ENCODE data around the gene CXCL8. TPM values are rescaled to one million over a fixed set of nuclear protein-coding genes. Genes with fewer than 3 reads are reported as not detected.
"Not testable (repeated sequence)": the region's sequence is repeated elsewhere in the genome, so short reads cannot be mapped to it uniquely, and the experiment has no call there.

CXCL8 gene
- polyA plus RNA-seq = 0.78 TPM
- long read RNA-seq, donor 1 = 0 reads
- long read RNA-seq, donor 2 = 0 reads
- long read RNA-seq, donor 3 = 0 reads
- long read RNA-seq, donor 4 = 0 reads
- long read RNA-seq, donor 5, partial matches to known transcripts = 0 of 1 reads
- long read RNA-seq, donor 5, other reads (novel, unspliced or antisense) = 0 of 1 reads
- long read RNA-seq, donor 6 = 0 reads
- long read RNA-seq, donor 7 = 0 reads
- long read RNA-seq, donor 8 = 0 reads
- long read RNA-seq, donor 9 = 0 reads
- long read RNA-seq, donor 10 = 0 reads
- long read RNA-seq, donor 11 = 0 reads

GRCh38 chr4:73740353-73740778 is at the start of gene CXCL8:
TSS of gene CXCL8 (plus strand) at chr4:73740569. CDS start at chr4:73740659, 90 bp downstream.
- Histone ChIP-seq H3K36me3 (ENCODE audit: control insufficient read depth, insufficient read depth, low read length) (no peaks in the 10 kb centered on the region), H3K27me3 (ENCODE audit: control insufficient read depth, insufficient read depth, low read length) (no peaks in the 10 kb centered on the region), H3K27ac (ENCODE audit: low read length) (no peak within 1 kb of the TSS), H3K4me1 (ENCODE audit: control insufficient read depth, insufficient read depth, low read length) (no peaks in the 10 kb centered on the region), H3K9me3 (ENCODE audit: control insufficient read depth, low read depth, low read length) (no peaks in the 10 kb centered on the region), H3K4me3 (ENCODE audit: low read length) (no peak within 1 kb of the TSS)
- peak in 1 of 2 donors; percentile 19 for DNase-seq
- WGBS (ENCODE audit: insufficient coverage, low lambda C conversion rate) = 71% methylated on average over 3 of the region's 7 CpGs

DNA sequence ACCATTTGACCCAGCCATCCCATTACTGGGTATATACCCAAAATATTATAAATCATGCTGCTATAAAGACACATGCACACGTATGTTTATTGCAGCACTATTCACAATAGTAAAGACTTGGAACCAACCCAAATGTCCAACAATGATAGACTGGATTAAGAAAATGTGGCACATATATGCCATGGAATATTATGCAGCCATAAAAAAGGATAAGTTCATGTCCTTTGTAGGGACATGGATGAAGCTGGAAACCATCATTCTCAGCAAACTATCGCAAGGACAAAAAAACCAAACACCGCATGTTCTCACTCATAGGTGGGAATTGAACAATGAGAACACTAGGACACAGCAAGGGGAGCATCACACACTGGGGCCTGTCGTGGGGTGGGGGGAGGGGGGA is 49.2 kb upstream of the CXCL8 start:
- not testable (repeated sequence) for H3K4me3 ChIP-seq (ENCODE audit: low read length); H3K27ac ChIP-seq (ENCODE audit: low read length); H3K4me1 ChIP-seq (ENCODE audit: control insufficient read depth, insufficient read depth, low read length); H3K27me3 ChIP-seq (ENCODE audit: control insufficient read depth, insufficient read depth, low read length); H3K9me3 ChIP-seq (ENCODE audit: control insufficient read depth, low read depth, low read length); DNase-seq; H3K36me3 ChIP-seq (ENCODE audit: control insufficient read depth, insufficient read depth, low read length)
- no CpG with 5 or more reads among the region's 4 CpGs for WGBS (ENCODE audit: insufficient coverage, low lambda C conversion rate)

DNA sequence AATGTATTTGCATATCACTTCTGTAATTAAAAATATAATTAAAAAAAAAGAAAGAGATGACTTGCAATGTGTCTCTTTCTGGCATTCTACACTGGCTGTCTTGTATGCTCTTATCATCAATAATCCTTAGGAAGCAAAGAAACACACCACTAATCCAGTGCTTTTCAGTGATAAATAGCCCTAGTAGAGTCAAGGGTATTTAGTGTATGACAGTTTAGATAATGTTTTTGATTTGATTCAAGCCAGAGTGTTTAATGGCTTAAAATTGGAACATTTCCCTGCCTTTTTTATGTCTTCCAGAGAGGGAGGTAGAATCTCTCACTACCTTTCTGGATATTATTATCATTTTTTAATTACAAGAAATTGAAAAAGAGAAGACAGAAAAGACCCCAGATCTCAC is 48.6 kb upstream of the CXCL8 start:
- no peak overlapping the region for H3K4me3 ChIP-seq (ENCODE audit: low read length)
- no peaks in the 10 kb centered on the region for H3K36me3 ChIP-seq (ENCODE audit: control insufficient read depth, insufficient read depth, low read length)
- no peaks in the 10 kb centered on the region for H3K27me3 ChIP-seq (ENCODE audit: control insufficient read depth, insufficient read depth, low read length)
- no peaks in the 10 kb centered on the region for H3K9me3 ChIP-seq (ENCODE audit: control insufficient read depth, low read depth, low read length)
- H3K4me1 ChIP-seq (ENCODE audit: control insufficient read depth, insufficient read depth, low read length) = no peaks in the 10 kb centered on the region
- no peak overlapping the region for H3K27ac ChIP-seq (ENCODE audit: low read length)
- DNase-seq = no peak

- no peak for DNase-seq
- Histone ChIP-seq H3K27me3 (ENCODE audit: control insufficient read depth, insufficient read depth, low read length) (no peaks in the 10 kb centered on the region), H3K4me1 (ENCODE audit: control insufficient read depth, insufficient read depth, low read length) (no peaks in the 10 kb centered on the region), H3K9me3 (ENCODE audit: control insufficient read depth, low read depth, low read length) (no peaks in the 10 kb centered on the region), H3K36me3 (ENCODE audit: control insufficient read depth, insufficient read depth, low read length) (no peaks in the 10 kb centered on the region), H3K27ac (ENCODE audit: low read length) (no peak overlapping the region), H3K4me3 (ENCODE audit: low read length) (no peak overlapping the region)
- no CpG with 5 or more reads among the region's 1 CpG for WGBS (ENCODE audit: insufficient coverage, low lambda C conversion rate)
These were observed 48.1 kb upstream of the CXCL8 start for GRCh38 chr4:73692254-73692653.

GRCh38 chr4:73692701-73693100 is 47.7 kb upstream of the CXCL8 start:
- H3K9me3 ChIP-seq (ENCODE audit: control insufficient read depth, low read depth, low read length) = no peaks in the 10 kb centered on the region
- no peaks in the 10 kb centered on the region for H3K27me3 ChIP-seq (ENCODE audit: control insufficient read depth, insufficient read depth, low read length)
- H3K4me1 ChIP-seq (ENCODE audit: control insufficient read depth, insufficient read depth, low read length) = no peaks in the 10 kb centered on the region
- no peak overlapping the region for H3K4me3 ChIP-seq (ENCODE audit: low read length)
- no peaks in the 10 kb centered on the region for H3K36me3 ChIP-seq (ENCODE audit: control insufficient read depth, insufficient read depth, low read length)
- no peak overlapping the region for H3K27ac ChIP-seq (ENCODE audit: low read length)
- DNase-seq = no peak
- 80% methylated on average over 2 of the region's 2 CpGs for WGBS (ENCODE audit: insufficient coverage, low lambda C conversion rate)

DNA sequence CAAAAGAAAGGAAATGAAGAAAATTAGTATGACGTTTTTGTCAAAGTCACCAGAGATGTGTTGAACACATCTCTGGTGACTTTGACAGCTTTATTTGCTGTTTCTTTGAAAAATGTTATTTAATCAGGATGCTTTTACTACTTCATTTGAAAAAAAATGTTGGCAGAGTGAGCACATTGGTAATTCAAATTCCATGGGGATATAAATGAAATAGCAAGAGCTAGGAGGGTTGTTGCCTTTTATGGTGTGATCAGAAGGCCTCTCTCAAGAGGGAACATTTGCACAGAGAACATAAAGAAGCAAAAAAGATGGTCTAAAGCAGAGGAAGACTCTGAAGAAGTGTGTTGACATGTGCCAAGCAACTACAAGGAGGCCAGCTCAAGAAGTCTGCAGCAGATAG is 46.6 kb upstream of the CXCL8 start:
- Histone ChIP-seq H3K4me3 (ENCODE audit: low read length) (no peak overlapping the region), H3K27ac (ENCODE audit: low read length) (no peak overlapping the region), H3K4me1 (ENCODE audit: control insufficient read depth, insufficient read depth, low read length) (no peaks in the 10 kb centered on the region), H3K9me3 (ENCODE audit: control insufficient read depth, low read depth, low read length) (no peaks in the 10 kb centered on the region), H3K27me3 (ENCODE audit: control insufficient read depth, insufficient read depth, low read length) (no peaks in the 10 kb centered on the region), H3K36me3 (ENCODE audit: control insufficient read depth, insufficient read depth, low read length) (no peaks in the 10 kb centered on the region)
- DNase-seq = no peak
- WGBS (ENCODE audit: insufficient coverage, low lambda C conversion rate) = 83% methylated on average over 1 of the region's 1 CpG

GRCh38 chr4:73698217-73698616 is 42.2 kb upstream of the CXCL8 start:
- no CpG with 5 or more reads among the region's 2 CpGs for WGBS (ENCODE audit: insufficient coverage, low lambda C conversion rate)
- no peak overlapping the region for H3K4me3 ChIP-seq (ENCODE audit: low read length)
- no peaks in the 10 kb centered on the region for H3K9me3 ChIP-seq (ENCODE audit: control insufficient read depth, low read depth, low read length)
- H3K27me3 ChIP-seq (ENCODE audit: control insufficient read depth, insufficient read depth, low read length) = no peaks in the 10 kb centered on the region
- H3K27ac ChIP-seq (ENCODE audit: low read length) = no peak overlapping the region
- no peaks in the 10 kb centered on the region for H3K36me3 ChIP-seq (ENCODE audit: control insufficient read depth, insufficient read depth, low read length)
- H3K4me1 ChIP-seq (ENCODE audit: control insufficient read depth, insufficient read depth, low read length) = no peaks in the 10 kb centered on the region
- no peak for DNase-seq

DNA sequence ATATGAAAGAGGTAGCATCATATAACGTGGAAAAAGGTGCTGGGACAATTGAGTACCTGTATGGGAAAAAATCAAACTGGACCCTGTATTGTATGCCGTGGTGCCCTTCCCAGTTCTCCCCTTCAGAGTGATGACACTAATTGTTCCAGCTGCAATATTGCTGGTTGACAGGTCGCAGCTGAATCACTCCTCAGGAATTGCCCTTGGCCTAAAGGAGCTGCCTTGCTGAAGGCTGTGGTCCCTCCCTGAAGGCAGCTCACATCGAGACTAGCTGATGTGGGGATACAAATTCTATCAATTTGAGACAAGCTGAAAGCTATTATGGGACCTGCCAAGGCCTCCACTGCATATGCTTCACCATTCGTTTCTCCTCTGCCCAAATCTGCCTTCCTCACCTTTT is 39.3 kb upstream of the CXCL8 start:
- Histone ChIP-seq H3K4me3 (ENCODE audit: low read length) (no peak overlapping the region), H3K27ac (ENCODE audit: low read length) (no peak overlapping the region), H3K27me3 (ENCODE audit: control insufficient read depth, insufficient read depth, low read length) (no peaks in the 10 kb centered on the region), H3K9me3 (ENCODE audit: control insufficient read depth, low read depth, low read length) (no peaks in the 10 kb centered on the region), H3K4me1 (ENCODE audit: control insufficient read depth, insufficient read depth, low read length) (no peaks in the 10 kb centered on the region), H3K36me3 (ENCODE audit: control insufficient read depth, insufficient read depth, low read length) (no peaks in the 10 kb centered on the region)
- WGBS (ENCODE audit: insufficient coverage, low lambda C conversion rate) = no CpG with 5 or more reads among the region's 5 CpGs
- DNase-seq = no peak

GRCh38 chr4:73702796-73703287 is 37.5 kb upstream of the CXCL8 start:
- Histone ChIP-seq H3K4me1 (ENCODE audit: control insufficient read depth, insufficient read depth, low read length) (no peaks in the 10 kb centered on the region), H3K27me3 (ENCODE audit: control insufficient read depth, insufficient read depth, low read length) (no peaks in the 10 kb centered on the region), H3K4me3 (ENCODE audit: low read length) (no peak overlapping the region), H3K36me3 (ENCODE audit: control insufficient read depth, insufficient read depth, low read length) (no peaks in the 10 kb centered on the region), H3K27ac (ENCODE audit: low read length) (no peak overlapping the region), H3K9me3 (ENCODE audit: control insufficient read depth, low read depth, low read length) (no peaks in the 10 kb centered on the region)
- no CpG with 5 or more reads among the region's 2 CpGs for WGBS (ENCODE audit: insufficient coverage, low lambda C conversion rate)
- DNase-seq = no peak

- H3K9me3 ChIP-seq (ENCODE audit: control insufficient read depth, low read depth, low read length) = no peaks in the 10 kb centered on the region
- no peaks in the 10 kb centered on the region for H3K27me3 ChIP-seq (ENCODE audit: control insufficient read depth, insufficient read depth, low read length)
- no peak overlapping the region for H3K27ac ChIP-seq (ENCODE audit: low read length)
- no peaks in the 10 kb centered on the region for H3K4me1 ChIP-seq (ENCODE audit: control insufficient read depth, insufficient read depth, low read length)
- no peak overlapping the region for H3K4me3 ChIP-seq (ENCODE audit: low read length)
- no CpG with 5 or more reads among the region's 1 CpG for WGBS (ENCODE audit: insufficient coverage, low lambda C conversion rate)
- no peaks in the 10 kb centered on the region for H3K36me3 ChIP-seq (ENCODE audit: control insufficient read depth, insufficient read depth, low read length)
- DNase-seq = no peak
These were observed 37.0 kb upstream of the CXCL8 start for GRCh38 chr4:73703320-73703719.
